Activated T-helper 1 cell treated with anti-CD3 and anti-CD28 coated beads, Interleukin-12 subunit alpha, Interleukin-12 subunit beta, Interleukin-2, Interleukin-4 antibody, amounts not matched to agents 30 ng/mL and 10 ng/mL and 1 ng/mL, durations not matched to agents 14 hours and 24 hours and 36 hours (primary cell): ENCODE results near the gene NAT9. TPM values are rescaled to one million over a fixed set of nuclear protein-coding genes. Genes with fewer than 3 reads are reported as not detected.

Source experiments
- DNase-seq: peaks from one replicate; pipeline ENCODE4 v3.0.0; 2021; ENCODE audit warnings: low spot score
- H3K27ac Mint-ChIP-seq: one replicate; pipeline ENCODE4 v1.8.0; 2021; ENCODE audit warnings: mild to moderate bottlenecking, mixed read lengths
- H3K27me3 Mint-ChIP-seq: one replicate; pipeline ENCODE4 v1.8.0; 2022; ENCODE audit warnings: mild to moderate bottlenecking, moderate library complexity, mixed read lengths; ENCODE audit not compliant: insufficient read depth
- H3K36me3 Mint-ChIP-seq: one replicate; pipeline ENCODE4 v1.8.0; 2021; ENCODE audit warnings: low read depth, mixed read lengths
- H3K4me1 Mint-ChIP-seq: one replicate; pipeline ENCODE4 v1.8.0; 2021; ENCODE audit warnings: low read depth, mixed read lengths
- H3K4me3 Mint-ChIP-seq: one replicate; pipeline ENCODE4 v1.8.0; 2021; ENCODE audit warnings: mild to moderate bottlenecking, moderate library complexity, mixed read lengths
- H3K9me3 Mint-ChIP-seq: one replicate; pipeline ENCODE4 v1.8.0; 2021; ENCODE audit warnings: mixed read lengths
- intact Hi-C: fragments of 100-400 bp; cut with micrococcal nuclease; formaldehyde crosslinking; loops from one replicate; pipeline ENCODE4 v1.15.1; 2024
- total RNA-seq: library from RNA; stranded (reverse); gene quantifications from 2 replicates; pipeline ENCODE4 v1.2.3, GENCODE V29; 2022

Gene NAT9, protein sequence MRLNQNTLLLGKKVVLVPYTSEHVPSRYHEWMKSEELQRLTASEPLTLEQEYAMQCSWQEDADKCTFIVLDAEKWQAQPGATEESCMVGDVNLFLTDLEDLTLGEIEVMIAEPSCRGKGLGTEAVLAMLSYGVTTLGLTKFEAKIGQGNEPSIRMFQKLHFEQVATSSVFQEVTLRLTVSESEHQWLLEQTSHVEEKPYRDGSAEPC
- 69.0 and 70.8 TPM in 2 replicates for total RNA-seq

DNA sequence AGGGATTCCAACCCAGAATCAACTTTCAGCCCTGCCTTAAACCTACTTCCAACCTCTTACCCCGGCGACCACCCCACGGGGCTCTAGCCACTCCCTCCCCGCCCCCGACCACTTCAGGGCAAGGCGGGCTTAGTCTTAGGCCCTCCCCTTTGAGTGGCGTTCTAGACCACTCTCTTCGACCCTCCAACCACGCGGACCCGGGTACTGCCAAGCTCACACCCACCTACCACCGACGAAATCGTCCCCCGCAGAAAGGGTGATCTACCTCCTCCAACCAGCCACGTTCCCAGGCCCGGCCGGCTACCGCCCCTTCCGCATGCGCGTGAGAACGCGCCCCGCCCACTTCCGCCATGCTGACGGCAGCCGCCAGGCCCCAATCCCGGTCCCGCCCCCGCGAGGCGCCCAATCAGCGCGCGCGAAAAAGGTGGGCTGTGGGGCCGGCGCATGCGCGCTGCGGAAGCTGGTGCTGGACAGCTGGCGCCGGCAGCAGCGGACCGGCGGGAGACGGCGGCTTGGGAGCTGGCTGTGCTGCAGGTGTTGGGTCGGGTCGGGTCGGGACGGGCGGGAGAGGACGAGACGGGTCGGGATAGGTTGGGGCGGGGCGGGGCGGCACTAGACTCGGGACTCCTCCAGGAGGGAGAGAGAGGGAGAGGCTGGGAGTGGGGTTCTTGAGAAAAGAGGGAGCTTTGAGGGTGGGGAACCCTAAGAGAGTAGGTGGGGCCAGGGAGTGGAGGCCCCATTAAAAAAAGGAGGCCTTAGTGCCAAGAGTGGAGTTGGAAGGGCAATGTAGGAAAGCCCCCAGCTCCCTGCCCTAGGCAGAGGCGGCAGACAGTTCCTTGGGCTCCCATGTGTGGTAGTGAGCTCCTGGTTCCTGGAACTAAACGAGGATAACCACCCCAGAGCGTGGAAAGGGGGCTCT, at the start of gene NAT9:
Gene NAT9 (minus strand): TSS at position 302 of the 919 bp plus-strand sequence. CDS start 647 bp downstream, outside the sequence.
- no peaks in the 10 kb centered on the region for H3K9me3 Mint-ChIP-seq
- peak; percentile 99 for DNase-seq
- peak within 1 kb of the TSS; percentile 99 for H3K4me3 Mint-ChIP-seq
- H3K4me1 Mint-ChIP-seq: peaks cover 69% of the 10 kb centered on the region
- intact Hi-C loops: loop anchor here (1.0 to 5.0 kb wide), 4 partner anchors 15 to 264 kb away; partner anchors contain the start of gene NHERF1
- peak within 1 kb of the TSS; percentile 91 for H3K27ac Mint-ChIP-seq
- H3K36me3 Mint-ChIP-seq: peaks cover 35% of the 10 kb centered on the region
- no peaks in the 10 kb centered on the region for H3K27me3 Mint-ChIP-seq

DNA sequence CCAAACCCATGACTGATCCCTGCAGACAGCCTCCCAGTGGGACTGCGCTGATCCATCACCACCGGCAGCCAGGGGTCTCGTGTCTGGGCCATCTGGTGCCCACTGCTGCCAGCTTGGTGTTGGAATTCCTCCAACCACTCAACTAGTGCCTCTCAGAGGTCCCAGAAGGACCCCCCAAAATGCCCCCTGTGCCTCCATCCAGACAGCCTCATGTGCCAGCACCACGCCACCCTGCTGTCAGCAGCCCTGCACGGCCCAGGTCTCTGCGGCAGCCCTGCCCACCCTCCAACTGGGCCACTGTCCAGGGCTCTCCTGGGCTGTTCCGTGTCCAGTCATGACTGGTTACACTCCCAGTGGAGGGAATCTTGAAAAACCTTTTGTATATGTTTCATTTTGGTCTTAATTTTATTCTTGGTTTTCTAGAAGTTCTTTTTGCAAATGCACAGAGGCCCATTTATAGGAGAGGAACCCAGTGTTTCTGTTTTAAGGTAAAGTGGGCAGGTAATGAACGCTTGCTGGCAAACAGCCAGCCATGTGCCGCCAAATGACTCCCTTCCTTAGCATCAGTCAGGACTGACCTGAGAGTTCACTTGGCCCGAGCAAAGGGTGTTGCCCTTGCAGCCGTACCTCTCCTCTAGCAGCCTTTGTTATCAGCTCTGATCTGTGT, 48.9 kb upstream of the NAT9 start:
- peaks cover 4% of the 10 kb centered on the region for H3K36me3 Mint-ChIP-seq
- H3K27me3 Mint-ChIP-seq: no peaks in the 10 kb centered on the region
- intact Hi-C loops: no loop called here
- H3K27ac Mint-ChIP-seq: no peak overlapping the region
- no peak for DNase-seq
- H3K4me3 Mint-ChIP-seq: no peak overlapping the region
- no peaks in the 10 kb centered on the region for H3K4me1 Mint-ChIP-seq
- no peaks in the 10 kb centered on the region for H3K9me3 Mint-ChIP-seq

DNA sequence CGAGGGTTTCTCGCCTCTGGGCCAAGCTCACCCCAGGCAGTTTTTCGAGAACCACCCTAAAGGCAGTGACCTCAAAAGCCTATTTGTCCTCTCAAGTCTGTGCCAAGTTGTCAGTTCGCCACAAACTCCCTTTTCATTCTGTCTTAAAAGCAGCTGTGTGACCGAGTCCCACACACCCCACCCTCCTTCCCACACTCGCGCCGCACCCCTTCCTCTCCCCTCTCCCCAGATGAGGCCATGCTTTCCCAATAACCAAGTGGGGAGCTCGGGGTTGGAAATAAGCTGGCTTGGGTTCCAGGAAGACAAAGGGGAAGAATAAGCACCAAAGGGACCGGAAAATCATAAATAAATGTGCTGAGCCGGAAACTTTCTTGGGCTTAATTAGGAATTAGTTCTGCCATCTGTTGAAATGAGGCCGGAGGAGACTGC, 46.8 kb upstream of the NAT9 start:
- intact Hi-C loops: no loop called here
- H3K4me1 Mint-ChIP-seq: no peaks in the 10 kb centered on the region
- H3K9me3 Mint-ChIP-seq: no peaks in the 10 kb centered on the region
- peaks cover 8% of the 10 kb centered on the region for H3K36me3 Mint-ChIP-seq
- H3K27ac Mint-ChIP-seq: no peak overlapping the region
- no peak for DNase-seq
- H3K27me3 Mint-ChIP-seq: no peaks in the 10 kb centered on the region
- no peak overlapping the region for H3K4me3 Mint-ChIP-seq

DNA sequence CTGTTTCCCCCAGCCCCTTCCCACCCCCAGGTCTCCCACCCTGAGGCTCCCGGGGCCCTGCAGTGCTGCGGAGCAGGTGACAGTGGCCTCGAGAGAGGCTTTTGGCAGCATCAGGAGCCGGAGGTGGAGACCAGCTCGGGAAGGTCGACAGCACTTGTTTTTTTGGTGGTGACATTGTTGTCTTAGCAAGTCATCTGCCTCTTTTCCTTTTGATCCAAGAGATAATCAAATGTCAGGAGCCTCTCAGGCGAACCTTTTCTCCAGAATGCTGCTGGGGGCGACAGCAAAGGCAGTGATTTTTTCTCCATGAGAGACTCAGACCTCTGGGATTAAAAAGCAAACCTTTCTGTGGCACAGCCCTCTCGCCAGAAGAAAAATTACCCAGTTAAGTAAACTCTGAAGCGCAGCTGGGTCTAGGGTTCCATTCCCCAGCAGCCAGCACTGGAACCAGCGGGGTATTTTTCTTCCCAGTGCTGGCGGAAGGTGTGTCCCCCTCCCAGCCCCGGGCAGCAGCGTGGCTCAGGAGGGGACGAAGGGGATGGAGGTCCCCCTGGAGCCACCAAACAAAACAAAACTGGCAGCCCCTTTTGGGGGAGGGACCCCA, 46.3 kb upstream of the NAT9 start:
- no peaks in the 10 kb centered on the region for H3K27me3 Mint-ChIP-seq
- intact Hi-C loops: no loop called here

DNA sequence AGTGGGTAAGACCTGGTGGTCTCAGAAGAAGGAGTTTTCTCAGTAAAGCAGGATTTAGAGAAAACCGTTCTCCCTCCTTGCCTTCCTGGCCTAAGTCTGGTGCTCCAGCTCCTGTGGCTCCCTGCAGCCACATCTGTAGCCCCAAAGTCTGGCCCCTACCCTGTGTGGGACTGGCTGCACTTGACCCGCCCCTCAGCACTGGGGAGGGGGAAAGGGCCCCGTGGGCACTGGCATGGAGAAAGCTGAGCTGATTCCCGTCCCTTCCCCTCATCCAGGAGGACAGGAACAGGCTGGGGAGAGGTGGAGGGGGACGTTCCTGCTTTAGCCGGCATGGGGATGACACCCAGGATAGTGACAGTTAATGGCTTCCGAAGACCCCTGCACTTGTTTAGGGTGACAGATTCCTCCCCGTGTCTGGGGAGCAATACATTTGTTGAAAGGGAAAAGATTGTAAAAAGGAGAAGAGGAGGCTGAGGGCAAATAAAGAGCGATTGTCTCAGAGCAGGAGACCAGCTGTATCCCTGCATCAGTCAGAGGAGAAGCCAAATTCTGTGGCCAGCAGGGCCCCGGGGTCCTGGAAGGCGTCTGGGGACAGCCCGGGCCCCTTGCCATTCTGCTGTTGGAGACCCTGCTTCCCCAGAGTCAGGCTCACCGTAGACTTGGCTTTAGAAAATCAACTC, 45.6 kb upstream of the NAT9 start:
- H3K4me3 Mint-ChIP-seq: no peak overlapping the region
- no peaks in the 10 kb centered on the region for H3K4me1 Mint-ChIP-seq
- DNase-seq: no peak
- H3K27me3 Mint-ChIP-seq: no peaks in the 10 kb centered on the region
- H3K9me3 Mint-ChIP-seq: no peaks in the 10 kb centered on the region
- no peak overlapping the region for H3K27ac Mint-ChIP-seq
- intact Hi-C loops: no loop called here
- peaks cover 12% of the 10 kb centered on the region for H3K36me3 Mint-ChIP-seq

More for the DNA sequence above, 46.3 kb upstream of the NAT9 start:
- no peak overlapping the region for H3K27ac Mint-ChIP-seq
- no peaks in the 10 kb centered on the region for H3K4me1 Mint-ChIP-seq
- no peak overlapping the region for H3K4me3 Mint-ChIP-seq
- H3K9me3 Mint-ChIP-seq: no peaks in the 10 kb centered on the region
- no peak for DNase-seq
- H3K36me3 Mint-ChIP-seq: peaks cover 8% of the 10 kb centered on the region

DNA sequence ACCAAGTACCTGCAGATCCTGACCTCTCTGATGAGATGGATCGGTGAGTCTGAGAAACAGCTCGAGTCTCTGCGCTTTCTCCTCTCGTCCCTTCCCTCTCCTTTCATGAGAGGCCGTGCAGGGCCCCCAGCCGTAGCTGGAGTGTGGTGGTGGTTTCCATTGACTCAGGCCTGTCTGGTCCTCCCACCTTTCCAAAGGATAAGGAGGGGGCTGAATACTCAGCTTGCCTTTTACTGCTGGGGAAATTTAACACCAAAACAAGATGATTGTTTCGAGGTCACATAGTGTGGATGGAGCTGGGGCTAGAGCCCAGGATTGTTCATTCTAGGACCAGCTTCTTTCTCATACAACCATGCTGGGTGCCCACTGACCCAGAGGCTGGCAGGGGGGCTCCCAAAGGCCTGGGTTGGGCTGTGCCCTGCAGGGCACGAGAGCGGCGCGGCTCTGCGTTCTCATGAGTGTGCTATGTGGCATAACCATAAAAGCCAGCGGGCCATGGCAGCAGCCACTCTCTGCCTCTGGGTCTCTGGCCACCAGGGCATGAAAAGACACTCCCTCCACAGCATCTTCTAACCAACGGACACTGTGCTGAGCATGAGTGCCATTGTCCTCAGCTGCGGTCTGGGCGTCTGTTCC, 43.8 kb upstream of the NAT9 start:
- Mint-ChIP-seq H3K27ac (no peak overlapping the region), H3K4me1 (no peaks in the 10 kb centered on the region), H3K4me3 (no peak overlapping the region), H3K27me3 (no peaks in the 10 kb centered on the region), H3K36me3 (peaks cover 12% of the 10 kb centered on the region), H3K9me3 (no peaks in the 10 kb centered on the region)
- DNase-seq: no peak
- intact Hi-C loops: no loop called here

DNA sequence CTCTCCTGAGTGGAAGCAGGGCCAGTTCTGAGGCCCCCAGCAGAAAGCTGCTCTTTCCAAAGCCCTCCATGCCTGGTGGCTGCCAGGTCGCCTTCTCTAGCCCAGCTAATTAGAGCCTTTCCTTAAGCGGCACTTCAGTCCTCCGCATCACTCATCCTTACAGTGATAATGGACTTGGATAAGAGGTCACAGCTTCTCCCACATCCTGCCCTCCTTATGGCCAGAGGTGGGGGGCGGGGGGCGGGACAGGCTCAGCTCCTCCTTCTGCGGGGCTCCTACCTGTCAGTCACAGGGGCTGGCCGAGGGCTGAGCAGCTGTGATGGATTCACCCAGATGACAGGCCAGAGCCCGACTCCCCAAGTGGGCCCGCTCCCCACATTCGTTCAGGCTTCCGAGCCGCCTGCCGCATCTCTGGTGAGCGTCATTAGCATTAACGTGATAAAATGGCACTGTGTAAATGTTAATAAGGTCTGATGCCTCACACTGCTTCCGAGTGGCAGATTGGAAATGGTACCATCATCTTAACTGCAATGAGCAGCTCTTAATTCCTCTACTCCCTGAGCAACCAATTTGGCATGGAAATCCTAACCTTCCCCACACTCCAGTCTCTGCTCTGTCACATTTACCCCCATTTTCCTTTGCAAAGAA, 42.3 kb upstream of the NAT9 start:
- Mint-ChIP-seq H3K27ac (no peak overlapping the region), H3K4me1 (no peaks in the 10 kb centered on the region), H3K36me3 (peaks cover 12% of the 10 kb centered on the region), H3K9me3 (no peaks in the 10 kb centered on the region), H3K27me3 (no peaks in the 10 kb centered on the region), H3K4me3 (no peak overlapping the region)
- intact Hi-C loops: no loop called here
- no peak for DNase-seq

DNA sequence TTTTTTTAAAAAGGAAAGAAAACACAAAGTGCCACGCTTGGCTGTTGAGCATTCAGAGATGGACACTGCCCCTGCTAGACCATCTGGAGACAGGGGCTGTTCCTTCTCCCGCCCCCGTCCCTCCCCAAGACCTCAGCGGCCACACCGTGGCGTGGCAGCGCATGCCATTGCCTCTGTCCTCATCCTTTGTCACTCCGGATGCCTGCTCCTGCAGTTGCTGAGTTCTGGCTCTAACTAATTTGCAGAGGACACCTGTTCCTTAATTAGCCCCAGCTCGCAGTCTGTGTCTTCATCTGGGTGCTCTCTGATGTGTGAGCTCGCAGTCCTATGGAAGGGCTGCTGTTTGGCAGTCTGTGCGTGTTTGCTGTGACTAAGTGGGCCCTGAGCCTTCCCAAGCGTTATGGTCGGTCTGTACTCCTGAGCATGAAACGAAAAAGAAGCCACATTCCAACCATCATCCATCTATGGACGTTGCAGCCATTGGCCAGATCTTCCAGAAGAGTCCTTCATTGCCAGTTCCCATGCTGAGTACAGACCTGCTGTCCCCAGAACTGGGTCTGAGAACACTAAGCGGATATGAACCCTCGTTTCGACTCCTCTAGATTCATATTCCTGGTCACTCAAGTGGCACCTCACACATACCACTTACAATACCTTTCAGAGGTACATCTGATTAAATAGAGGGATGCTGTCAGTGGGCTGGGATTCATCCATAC, 40.9 kb upstream of the NAT9 start:
- H3K27me3 Mint-ChIP-seq: no peaks in the 10 kb centered on the region
- no peak overlapping the region for H3K4me3 Mint-ChIP-seq
- intact Hi-C loops: no loop called here
- no peak overlapping the region for H3K27ac Mint-ChIP-seq
- H3K36me3 Mint-ChIP-seq: peaks cover 12% of the 10 kb centered on the region
- no peak for DNase-seq
- no peaks in the 10 kb centered on the region for H3K9me3 Mint-ChIP-seq
- H3K4me1 Mint-ChIP-seq: no peaks in the 10 kb centered on the region

DNA sequence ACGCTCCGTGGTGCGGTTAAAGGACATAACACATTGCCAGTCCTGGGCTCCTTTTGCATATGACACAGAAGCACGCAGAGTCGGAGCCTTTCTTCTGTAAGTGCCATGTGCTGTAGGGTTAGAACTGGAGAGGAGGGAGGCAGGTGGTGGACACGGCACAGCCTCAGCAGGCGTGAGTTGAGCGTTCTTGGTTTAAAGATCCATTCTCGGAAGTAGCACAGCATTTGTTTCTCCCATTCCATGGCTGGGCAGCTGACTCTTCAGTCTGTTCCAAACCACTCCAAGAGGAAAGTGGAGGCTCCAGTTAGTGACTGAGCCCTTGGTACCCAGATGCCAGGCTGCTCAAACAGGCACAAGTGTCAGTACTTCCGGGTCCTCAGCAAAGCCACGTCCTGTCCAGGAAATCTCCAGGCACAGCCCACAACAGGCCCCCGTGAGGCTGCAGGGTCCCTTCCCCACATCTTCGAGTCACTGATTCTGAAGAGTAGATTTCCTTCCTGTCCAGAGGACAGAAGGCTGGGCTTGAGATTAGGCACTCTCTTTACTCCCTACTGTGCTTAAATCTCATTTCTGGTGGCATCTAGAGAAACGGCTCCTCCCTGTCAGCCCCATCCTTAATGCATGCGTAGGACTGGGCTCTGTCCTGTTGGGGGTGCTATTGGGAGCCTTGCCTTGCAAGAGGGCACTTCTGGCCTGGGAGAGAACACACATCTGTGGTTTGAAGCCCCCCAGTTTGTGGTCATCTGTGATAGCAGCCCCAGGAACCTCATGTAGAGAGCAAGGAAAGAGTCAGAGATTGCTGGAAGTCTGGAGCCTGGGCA, 39.6 kb upstream of the NAT9 start:
- Mint-ChIP-seq H3K36me3 (peaks cover 12% of the 10 kb centered on the region), H3K9me3 (no peaks in the 10 kb centered on the region), H3K4me3 (no peak overlapping the region), H3K27me3 (no peaks in the 10 kb centered on the region), H3K27ac (no peak overlapping the region), H3K4me1 (no peaks in the 10 kb centered on the region)
- DNase-seq: no peak
- intact Hi-C loops: no loop called here

DNA sequence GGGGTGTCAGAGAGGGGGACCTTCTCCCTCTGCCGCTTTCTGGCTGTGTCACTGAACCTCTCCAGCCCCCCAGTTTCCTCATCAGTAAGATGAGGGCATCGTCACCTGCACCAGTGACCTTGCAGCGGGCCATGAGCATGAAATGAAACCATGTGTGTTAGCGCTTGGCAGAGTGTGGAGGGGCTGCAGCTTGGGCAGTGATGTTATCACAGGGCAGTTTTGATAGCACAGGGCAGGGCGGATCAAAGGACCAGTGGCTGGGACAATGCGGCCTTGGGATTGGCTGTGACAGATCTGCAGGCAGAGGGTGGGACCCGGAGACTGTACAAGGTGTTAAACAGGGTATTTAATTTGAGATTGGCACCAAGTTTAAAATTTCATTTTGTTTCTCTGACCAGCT, 38.9 kb upstream of the NAT9 start:
- Mint-ChIP-seq H3K27me3 (no peaks in the 10 kb centered on the region), H3K36me3 (peaks cover 10% of the 10 kb centered on the region), H3K4me3 (no peak overlapping the region), H3K4me1 (no peaks in the 10 kb centered on the region), H3K27ac (no peak overlapping the region), H3K9me3 (no peaks in the 10 kb centered on the region)
- intact Hi-C loops: no loop called here
- DNase-seq: no peak

DNA sequence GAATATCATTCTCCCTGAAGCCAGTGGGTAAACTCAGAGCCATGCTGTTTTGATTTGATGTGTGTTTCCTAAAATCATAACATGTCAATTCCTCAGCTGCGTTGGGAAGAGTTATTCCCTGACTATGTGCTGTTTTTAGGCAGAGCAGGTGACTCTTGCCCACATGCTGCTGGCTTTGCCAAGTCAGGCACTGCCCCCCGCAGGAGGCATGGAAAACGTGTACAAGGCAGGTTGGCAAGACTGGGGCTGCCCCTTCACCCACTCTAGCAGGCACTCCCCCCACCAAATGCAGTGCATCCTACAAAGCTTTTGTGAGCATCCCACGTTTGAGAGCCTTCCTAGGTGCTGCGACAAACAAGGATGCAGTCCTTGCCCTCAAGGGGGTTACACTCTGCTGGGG, 38.3 kb upstream of the NAT9 start:
- H3K27ac Mint-ChIP-seq: no peak overlapping the region
- H3K4me1 Mint-ChIP-seq: no peaks in the 10 kb centered on the region
- DNase-seq: no peak
- H3K36me3 Mint-ChIP-seq: peaks cover 11% of the 10 kb centered on the region
- intact Hi-C loops: no loop called here
- H3K9me3 Mint-ChIP-seq: no peaks in the 10 kb centered on the region
- H3K4me3 Mint-ChIP-seq: no peak overlapping the region
- no peaks in the 10 kb centered on the region for H3K27me3 Mint-ChIP-seq
